ENCODE measurements around the gene LSAMP. TPM values are rescaled to one million over a fixed set of nuclear protein-coding genes. Genes with fewer than 3 reads are reported as not detected.

The LSAMP gene
- total RNA-seq, 1 experiment from 2014 or later: 3.1 TPM

DNA sequence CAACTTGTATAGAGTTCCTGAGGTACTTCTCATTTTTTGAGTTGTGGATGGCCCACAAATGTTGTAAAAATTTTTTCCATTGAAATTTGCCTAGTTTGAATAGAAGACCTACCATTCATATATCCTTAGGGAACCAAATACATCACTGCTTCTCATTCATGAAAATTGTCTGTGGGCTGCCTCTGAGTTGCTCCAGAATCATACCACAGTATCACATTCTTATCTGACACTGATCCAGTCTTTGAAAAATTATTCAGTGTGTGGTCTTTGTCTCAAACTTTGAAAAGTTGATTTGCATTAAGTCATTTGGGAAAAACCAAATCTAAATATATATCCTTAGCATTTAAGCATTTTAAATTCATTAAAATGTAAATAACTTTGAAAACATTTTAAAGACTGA is 321.1 kb downstream of the LSAMP start:
- DNase-seq (ENCODE audit: low read depth, low spot score) (no peak), ATAC-seq (no peak)
- no peak overlapping the region for H3K27ac ChIP-seq (ENCODE audit: low read length)
- BruUV-seq (replicated peaks): no TSS peak
- ChIA-PET CTCF (no interaction called here), POLR2A (no interaction called here)
- H3K4me1 ChIP-seq (ENCODE audit: control insufficient read depth, insufficient read depth, low read length): no peaks in the 10 kb centered on the region
- in situ Hi-C loops (cut with HindIII; ENCODE audit: low pct_unique_long_range_greater_than_20kb, low sequenced_read_pairs): no loop called here
- H3K27me3 ChIP-seq (ENCODE audit: control insufficient read depth, insufficient read depth, low read length): no peaks in the 10 kb centered on the region
- TF ChIP-seq, protein P1, sequence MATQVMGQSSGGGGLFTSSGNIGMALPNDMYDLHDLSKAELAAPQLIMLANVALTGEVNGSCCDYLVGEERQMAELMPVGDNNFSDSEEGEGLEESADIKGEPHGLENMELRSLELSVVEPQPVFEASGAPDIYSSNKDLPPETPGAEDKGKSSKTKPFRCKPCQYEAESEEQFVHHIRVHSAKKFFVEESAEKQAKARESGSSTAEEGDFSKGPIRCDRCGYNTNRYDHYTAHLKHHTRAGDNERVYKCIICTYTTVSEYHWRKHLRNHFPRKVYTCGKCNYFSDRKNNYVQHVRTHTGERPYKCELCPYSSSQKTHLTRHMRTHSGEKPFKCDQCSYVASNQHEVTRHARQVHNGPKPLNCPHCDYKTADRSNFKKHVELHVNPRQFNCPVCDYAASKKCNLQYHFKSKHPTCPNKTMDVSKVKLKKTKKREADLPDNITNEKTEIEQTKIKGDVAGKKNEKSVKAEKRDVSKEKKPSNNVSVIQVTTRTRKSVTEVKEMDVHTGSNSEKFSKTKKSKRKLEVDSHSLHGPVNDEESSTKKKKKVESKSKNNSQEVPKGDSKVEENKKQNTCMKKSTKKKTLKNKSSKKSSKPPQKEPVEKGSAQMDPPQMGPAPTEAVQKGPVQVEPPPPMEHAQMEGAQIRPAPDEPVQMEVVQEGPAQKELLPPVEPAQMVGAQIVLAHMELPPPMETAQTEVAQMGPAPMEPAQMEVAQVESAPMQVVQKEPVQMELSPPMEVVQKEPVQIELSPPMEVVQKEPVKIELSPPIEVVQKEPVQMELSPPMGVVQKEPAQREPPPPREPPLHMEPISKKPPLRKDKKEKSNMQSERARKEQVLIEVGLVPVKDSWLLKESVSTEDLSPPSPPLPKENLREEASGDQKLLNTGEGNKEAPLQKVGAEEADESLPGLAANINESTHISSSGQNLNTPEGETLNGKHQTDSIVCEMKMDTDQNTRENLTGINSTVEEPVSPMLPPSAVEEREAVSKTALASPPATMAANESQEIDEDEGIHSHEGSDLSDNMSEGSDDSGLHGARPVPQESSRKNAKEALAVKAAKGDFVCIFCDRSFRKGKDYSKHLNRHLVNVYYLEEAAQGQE (IDR thresholded peaks at IDR 0.05; ENCODE audit: insufficient read depth in 1 of 2, low read depth in 2 of 2, low read length in 1 of 2): no peak
- TF ChIP-seq TCF7L2 (IDR thresholded peaks at IDR 0.05; ENCODE audit: low read depth, low read length) (no peak), SIN3A (IDR thresholded peaks at IDR 0.05; ENCODE audit: borderline replicate concordance, insufficient read depth, low read depth, low read length) (no peak), POLR2AphosphoS5 (IDR thresholded peaks at IDR 0.05; ENCODE audit: low read depth, low read length) (no peak)
- TF ChIP-seq, protein P2, sequence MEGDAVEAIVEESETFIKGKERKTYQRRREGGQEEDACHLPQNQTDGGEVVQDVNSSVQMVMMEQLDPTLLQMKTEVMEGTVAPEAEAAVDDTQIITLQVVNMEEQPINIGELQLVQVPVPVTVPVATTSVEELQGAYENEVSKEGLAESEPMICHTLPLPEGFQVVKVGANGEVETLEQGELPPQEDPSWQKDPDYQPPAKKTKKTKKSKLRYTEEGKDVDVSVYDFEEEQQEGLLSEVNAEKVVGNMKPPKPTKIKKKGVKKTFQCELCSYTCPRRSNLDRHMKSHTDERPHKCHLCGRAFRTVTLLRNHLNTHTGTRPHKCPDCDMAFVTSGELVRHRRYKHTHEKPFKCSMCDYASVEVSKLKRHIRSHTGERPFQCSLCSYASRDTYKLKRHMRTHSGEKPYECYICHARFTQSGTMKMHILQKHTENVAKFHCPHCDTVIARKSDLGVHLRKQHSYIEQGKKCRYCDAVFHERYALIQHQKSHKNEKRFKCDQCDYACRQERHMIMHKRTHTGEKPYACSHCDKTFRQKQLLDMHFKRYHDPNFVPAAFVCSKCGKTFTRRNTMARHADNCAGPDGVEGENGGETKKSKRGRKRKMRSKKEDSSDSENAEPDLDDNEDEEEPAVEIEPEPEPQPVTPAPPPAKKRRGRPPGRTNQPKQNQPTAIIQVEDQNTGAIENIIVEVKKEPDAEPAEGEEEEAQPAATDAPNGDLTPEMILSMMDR (IDR thresholded peaks at IDR 0.05): no peak
- no peak overlapping the region for H3K4me3 ChIP-seq (ENCODE audit: low read depth in 2 of 2, low read length in 2 of 2)
- intact Hi-C loops (cut with micrococcal nuclease; ENCODE audit: unreplicated experiment): no loop called here
- no peaks in the 10 kb centered on the region for H3K36me3 ChIP-seq (ENCODE audit: control insufficient read depth, insufficient read depth, low read length)
- H3K9me3 ChIP-seq (ENCODE audit: control insufficient read depth, insufficient read depth, low read depth, low read length): 0 out of 2 replicates have a peak, but pooled peaks cover 3% of the 10 kb centered on the region

GRCh38 chr3:116118475-116119169 is 326.7 kb downstream of the LSAMP start:
- ATAC-seq (no peak), DNase-seq (ENCODE audit: low read depth, low spot score) (no peak)
- intact Hi-C loops (cut with micrococcal nuclease; ENCODE audit: unreplicated experiment): no loop called here
- Histone ChIP-seq H3K4me1 (ENCODE audit: control insufficient read depth, insufficient read depth, low read length) (no peaks in the 10 kb centered on the region), H3K9me3 (ENCODE audit: control insufficient read depth, insufficient read depth, low read depth, low read length) (no peaks in the 10 kb centered on the region), H3K27me3 (ENCODE audit: control insufficient read depth, insufficient read depth, low read length) (no peaks in the 10 kb centered on the region), H3K27ac (ENCODE audit: low read length) (no peak overlapping the region), H3K4me3 (ENCODE audit: low read depth in 2 of 2, low read length in 2 of 2) (no peak overlapping the region), H3K36me3 (ENCODE audit: control insufficient read depth, insufficient read depth, low read length) (no peaks in the 10 kb centered on the region)
- TF ChIP-seq POLR2AphosphoS5 (IDR thresholded peaks at IDR 0.05; ENCODE audit: low read depth, low read length) (no peak), TCF7L2 (IDR thresholded peaks at IDR 0.05; ENCODE audit: low read depth, low read length) (no peak), SIN3A (IDR thresholded peaks at IDR 0.05; ENCODE audit: borderline replicate concordance, insufficient read depth, low read depth, low read length) (no peak)
- TF ChIP-seq, protein P2 (IDR thresholded peaks at IDR 0.05): no peak
- TF ChIP-seq, protein P1 (IDR thresholded peaks at IDR 0.05; ENCODE audit: insufficient read depth in 1 of 2, low read depth in 2 of 2, low read length in 1 of 2): no peak
- ChIA-PET POLR2A (interaction anchor here (0.6 kb wide), 1 partner anchor 185 kb away, joined by 3 read pairs; no protein-coding TSS in a partner anchor), CTCF (no interaction called here)
- in situ Hi-C loops (cut with HindIII; ENCODE audit: low pct_unique_long_range_greater_than_20kb, low sequenced_read_pairs): no loop called here
- BruUV-seq (replicated peaks): no TSS peak
